ENCODE results near the gene ASCL1. TPM values are rescaled to one million over a fixed set of nuclear protein-coding genes. Genes with fewer than 3 reads are reported as not detected.

ASCL1 gene
- total RNA-seq, 1 donor from 2014 or later, result not detected

DNA sequence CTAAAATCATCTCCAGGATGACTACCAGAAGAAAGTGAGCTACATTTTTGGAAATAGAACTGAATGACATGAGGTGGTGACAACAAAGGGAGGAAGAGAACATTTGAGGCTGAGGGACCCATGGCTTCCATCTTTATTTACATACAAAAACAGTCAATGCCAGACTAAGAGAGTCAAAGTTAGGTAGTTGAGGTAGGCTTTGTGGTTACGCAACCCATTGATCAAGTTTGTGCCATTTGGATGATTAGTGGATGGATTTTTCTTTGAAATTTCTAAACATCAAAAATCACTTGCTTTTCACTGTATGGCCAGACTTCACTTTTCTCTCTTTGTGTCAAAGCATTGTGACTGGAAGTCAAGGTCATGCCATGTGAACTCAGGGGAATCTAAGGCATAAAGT is 22.9 kb downstream of the ASCL1 start:
- H3K9me3 Mint-ChIP-seq, result no peaks in the 10 kb centered on the region
- H3K36me3 Mint-ChIP-seq, result no peaks in the 10 kb centered on the region
- no peak for DNase-seq (ENCODE audit: low spot score in 2 of 2, unreplicated experiment in 2 of 2)
- H3K4me3 Mint-ChIP-seq, result no peak overlapping the region
- H3K27ac Mint-ChIP-seq, result no peak overlapping the region
- peaks cover 36% of the 10 kb centered on the region for H3K27me3 Mint-ChIP-seq (ENCODE audit: low read depth)
- TF ChIP-seq, protein P1, sequence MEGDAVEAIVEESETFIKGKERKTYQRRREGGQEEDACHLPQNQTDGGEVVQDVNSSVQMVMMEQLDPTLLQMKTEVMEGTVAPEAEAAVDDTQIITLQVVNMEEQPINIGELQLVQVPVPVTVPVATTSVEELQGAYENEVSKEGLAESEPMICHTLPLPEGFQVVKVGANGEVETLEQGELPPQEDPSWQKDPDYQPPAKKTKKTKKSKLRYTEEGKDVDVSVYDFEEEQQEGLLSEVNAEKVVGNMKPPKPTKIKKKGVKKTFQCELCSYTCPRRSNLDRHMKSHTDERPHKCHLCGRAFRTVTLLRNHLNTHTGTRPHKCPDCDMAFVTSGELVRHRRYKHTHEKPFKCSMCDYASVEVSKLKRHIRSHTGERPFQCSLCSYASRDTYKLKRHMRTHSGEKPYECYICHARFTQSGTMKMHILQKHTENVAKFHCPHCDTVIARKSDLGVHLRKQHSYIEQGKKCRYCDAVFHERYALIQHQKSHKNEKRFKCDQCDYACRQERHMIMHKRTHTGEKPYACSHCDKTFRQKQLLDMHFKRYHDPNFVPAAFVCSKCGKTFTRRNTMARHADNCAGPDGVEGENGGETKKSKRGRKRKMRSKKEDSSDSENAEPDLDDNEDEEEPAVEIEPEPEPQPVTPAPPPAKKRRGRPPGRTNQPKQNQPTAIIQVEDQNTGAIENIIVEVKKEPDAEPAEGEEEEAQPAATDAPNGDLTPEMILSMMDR (IDR thresholded peaks at IDR 0.05; ENCODE audit: unreplicated experiment), result no peak
- no peaks in the 10 kb centered on the region for H3K4me1 Mint-ChIP-seq

DNA sequence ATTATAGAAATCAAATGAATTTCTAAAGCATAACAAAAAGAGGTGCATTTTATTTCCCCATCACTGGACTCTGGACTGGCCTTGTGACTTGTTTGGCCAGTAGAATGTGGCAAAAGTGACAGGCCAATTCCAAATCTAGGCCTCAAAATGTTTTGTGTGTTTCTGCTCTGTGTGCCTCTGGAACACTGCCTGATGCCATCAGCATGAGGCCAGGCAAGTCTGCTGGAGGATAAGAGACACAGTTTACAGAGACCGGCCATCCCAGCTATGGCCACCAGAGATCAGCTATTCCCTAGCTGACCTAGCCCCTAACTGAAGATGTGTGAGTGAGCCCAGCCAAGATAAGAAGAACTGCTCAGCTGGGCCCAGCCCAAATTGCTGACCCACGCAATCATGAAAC is 32.9 kb downstream of the ASCL1 start:
- DNase-seq (ENCODE audit: low spot score in 2 of 2, unreplicated experiment in 2 of 2), result no peak
- H3K36me3 Mint-ChIP-seq, result no peaks in the 10 kb centered on the region

DNA sequence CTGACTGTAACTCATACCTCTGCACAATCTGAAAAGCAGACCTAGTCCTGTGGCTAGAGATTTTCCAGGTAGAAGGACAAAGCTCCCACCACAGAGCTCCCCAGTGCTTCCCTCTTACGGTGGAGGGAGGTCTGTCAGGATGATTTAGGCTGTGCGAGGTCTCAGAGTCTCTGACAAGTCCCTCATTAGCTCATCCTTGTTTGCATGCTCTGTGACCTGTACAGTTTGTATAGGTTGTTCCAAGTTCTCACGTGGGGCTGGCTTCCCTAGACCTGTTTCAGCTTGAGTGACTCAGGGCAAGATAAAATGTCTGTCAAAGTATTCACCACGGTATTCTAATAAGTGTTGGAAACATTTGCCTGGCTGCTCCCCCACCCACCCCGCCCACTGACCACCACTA is 34.8 kb downstream of the ASCL1 start:
- DNase-seq (ENCODE audit: low spot score in 2 of 2, unreplicated experiment in 2 of 2), result no peak
- Mint-ChIP-seq H3K4me3 (no peak overlapping the region), H3K4me1 (no peaks in the 10 kb centered on the region), H3K36me3 (no peaks in the 10 kb centered on the region), H3K27ac (no peak overlapping the region), H3K27me3 (ENCODE audit: low read depth) (peaks cover 17% of the 10 kb centered on the region), H3K9me3 (peaks cover 9% of the 10 kb centered on the region)
- TF ChIP-seq, protein P1 (IDR thresholded peaks at IDR 0.05; ENCODE audit: unreplicated experiment), result no peak

More for the DNA sequence above, 32.9 kb downstream of the ASCL1 start:
- TF ChIP-seq, protein P1 (IDR thresholded peaks at IDR 0.05; ENCODE audit: unreplicated experiment), result no peak
- Mint-ChIP-seq H3K4me3 (no peak overlapping the region), H3K4me1 (no peaks in the 10 kb centered on the region), H3K9me3 (no peaks in the 10 kb centered on the region), H3K27me3 (ENCODE audit: low read depth) (peaks cover 17% of the 10 kb centered on the region), H3K27ac (no peak overlapping the region)

DNA sequence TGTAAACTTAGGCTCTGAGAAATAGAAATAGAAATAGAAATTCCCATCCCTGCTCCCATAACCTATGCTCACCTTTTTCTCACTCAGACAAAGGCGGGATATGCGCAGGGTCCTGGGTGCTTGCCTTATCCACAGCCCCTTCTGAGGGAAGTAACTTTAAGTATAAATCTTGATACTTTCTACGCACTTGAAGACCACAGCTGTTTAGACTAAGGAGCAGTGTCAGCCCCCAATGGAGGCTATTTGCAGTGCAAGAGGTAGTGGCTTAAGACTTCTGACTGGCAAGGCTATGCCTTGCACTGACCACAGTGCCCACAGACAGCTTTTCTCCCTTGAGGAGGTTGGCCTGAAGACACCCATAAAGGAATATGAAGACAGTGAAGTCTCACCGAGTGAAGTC is 35.2 kb downstream of the ASCL1 start:
- Mint-ChIP-seq H3K27ac (no peak overlapping the region), H3K36me3 (no peaks in the 10 kb centered on the region), H3K4me1 (no peaks in the 10 kb centered on the region), H3K9me3 (peaks cover 13% of the 10 kb centered on the region), H3K4me3 (no peak overlapping the region), H3K27me3 (ENCODE audit: low read depth) (peaks cover 17% of the 10 kb centered on the region)
- no peak for DNase-seq (ENCODE audit: low spot score in 2 of 2, unreplicated experiment in 2 of 2)
- TF ChIP-seq, protein P1 (IDR thresholded peaks at IDR 0.05; ENCODE audit: unreplicated experiment), result no peak

DNA sequence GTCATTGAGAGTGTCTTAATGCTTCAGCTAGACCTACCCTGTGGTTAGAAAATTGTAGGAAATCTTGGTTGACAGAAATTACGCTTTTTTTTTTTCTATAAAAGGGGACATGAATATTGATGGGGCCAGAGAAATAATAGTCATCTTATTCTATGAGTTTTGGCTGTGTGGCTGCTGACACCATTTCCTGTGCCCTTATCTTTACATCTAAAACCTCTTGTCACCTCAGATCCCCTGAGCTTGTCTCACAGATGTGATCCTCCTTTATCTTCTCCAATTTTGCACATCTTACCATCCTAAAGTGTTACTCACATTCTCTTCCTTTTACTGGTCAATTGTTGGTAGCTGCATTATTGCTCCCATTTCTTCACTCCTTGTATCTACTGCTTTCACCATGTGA is 36.1 kb downstream of the ASCL1 start:
- no peaks in the 10 kb centered on the region for H3K4me1 Mint-ChIP-seq
- H3K36me3 Mint-ChIP-seq, result no peaks in the 10 kb centered on the region
- H3K4me3 Mint-ChIP-seq, result no peak overlapping the region
- peaks cover 16% of the 10 kb centered on the region for H3K9me3 Mint-ChIP-seq
- no peak overlapping the region for H3K27ac Mint-ChIP-seq
- DNase-seq (ENCODE audit: low spot score in 2 of 2, unreplicated experiment in 2 of 2), result no peak
- TF ChIP-seq, protein P1 (IDR thresholded peaks at IDR 0.05; ENCODE audit: unreplicated experiment), result no peak
- H3K27me3 Mint-ChIP-seq (ENCODE audit: low read depth), result peaks cover 16% of the 10 kb centered on the region

DNA sequence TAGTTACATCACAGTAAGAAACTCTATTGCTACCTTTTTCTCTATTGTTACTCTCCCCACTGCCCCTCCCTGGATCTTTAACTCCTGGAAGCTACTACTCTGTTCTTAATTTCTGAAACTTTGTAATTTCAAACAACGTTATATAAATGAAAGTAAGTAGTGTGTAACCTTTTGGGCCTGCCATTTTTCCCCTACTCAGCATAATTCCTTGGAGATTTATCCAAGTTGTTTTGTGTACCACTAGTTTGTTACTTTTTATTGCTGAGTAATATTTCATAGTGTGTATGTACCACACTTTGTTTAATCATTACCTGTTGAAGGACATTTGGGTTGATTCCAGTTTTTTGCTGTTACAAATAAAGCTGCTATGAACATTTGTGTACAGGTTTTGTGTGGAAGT is 37.9 kb downstream of the ASCL1 start:
- H3K4me3 Mint-ChIP-seq, result no peak overlapping the region
- DNase-seq (ENCODE audit: low spot score in 2 of 2, unreplicated experiment in 2 of 2), result no peak
- peaks cover 16% of the 10 kb centered on the region for H3K27me3 Mint-ChIP-seq (ENCODE audit: low read depth)
- peaks cover 29% of the 10 kb centered on the region for H3K9me3 Mint-ChIP-seq
- no peak overlapping the region for H3K27ac Mint-ChIP-seq
- H3K36me3 Mint-ChIP-seq, result no peaks in the 10 kb centered on the region
- TF ChIP-seq, protein P1 (IDR thresholded peaks at IDR 0.05; ENCODE audit: unreplicated experiment), result no peak
- no peaks in the 10 kb centered on the region for H3K4me1 Mint-ChIP-seq
